MM.1S (cell line): ENCODE results near the gene ANXA6.

ENCODE experiments used
- DNase-seq: peaks from one replicate; pipeline ENCODE4 v3.0.0-alpha.2; 2015
- H2AFZ ChIP-seq: fragments of 300-600 bp; sonication (generic); 2 replicates; pipeline ENCODE4 v1.6.0; 2016; ENCODE audit warnings: antibody characterized with exemption, low read length
- H3F3A ChIP-seq: fragments of 300-600 bp; sonication (generic); 2 replicates; pipeline ENCODE4 v1.6.1; 2016; ENCODE audit warnings: mild to moderate bottlenecking, antibody characterized with exemption, low read length, moderate library complexity, mixed read lengths; ENCODE audit not compliant: insufficient read depth
- H3K27ac ChIP-seq: fragments of 300-600 bp; sonication (generic); 2 replicates; pipeline ENCODE4 v1.5.1; 2016; ENCODE audit warnings: mild to moderate bottlenecking, low read length
- H3K27me3 ChIP-seq: fragments of 300-600 bp; sonication (generic); replicated peaks from 2 replicates; pipeline ENCODE4 v1.6.0; 2016; ENCODE audit warnings: low read length; ENCODE audit not compliant: insufficient read depth
- H3K36me3 ChIP-seq: fragments of 300-600 bp; sonication (generic); replicated peaks from 2 replicates; pipeline ENCODE4 v1.6.1; 2016; ENCODE audit warnings: mild to moderate bottlenecking, low read length, mixed read lengths; ENCODE audit not compliant: insufficient read depth
- H3K4me1 ChIP-seq: fragments of 300-600 bp; sonication (generic); 2 replicates; pipeline ENCODE4 v1.6.1; 2016; ENCODE audit warnings: low read length, mixed read lengths
- H3K4me2 ChIP-seq: fragments of 300-600 bp; sonication (generic); 2 replicates; pipeline ENCODE4 v1.6.0; 2016; ENCODE audit warnings: low read depth, low read length
- H3K4me3 ChIP-seq: fragments of 300-600 bp; sonication (generic); 2 replicates; pipeline ENCODE4 v1.5.1; 2016; ENCODE audit warnings: low read length, mixed read lengths
- H3K79me2 ChIP-seq: fragments of 300-600 bp; sonication (generic); 2 replicates; pipeline ENCODE4 v1.6.1; 2016; ENCODE audit warnings: mixed run types, low read length, mixed read lengths
- H3K9ac ChIP-seq: fragments of 300-600 bp; sonication (generic); 2 replicates; pipeline ENCODE4 v1.6.1; 2016; ENCODE audit warnings: low read length, mixed read lengths
- H3K9me2 ChIP-seq: fragments of 300-600 bp; sonication (generic); replicated peaks from 2 replicates; pipeline ENCODE4 v1.6.1; 2016; ENCODE audit warnings: mild to moderate bottlenecking, low read length, mixed read lengths; ENCODE audit not compliant: insufficient read depth
- H3K9me3 ChIP-seq: fragments of 300-600 bp; sonication (generic); replicated peaks from 2 replicates; pipeline ENCODE4 v1.6.1; 2016; ENCODE audit warnings: mild to moderate bottlenecking, low read length, mixed read lengths; ENCODE audit not compliant: insufficient read depth
- H4K20me1 ChIP-seq: fragments of 300-600 bp; sonication (generic); 2 replicates; pipeline ENCODE4 v1.6.1; 2016; ENCODE audit warnings: mild to moderate bottlenecking, low read length, moderate library complexity, mixed read lengths; ENCODE audit not compliant: insufficient read depth
- EZH2 ChIP-seq: fragments of 300-600 bp; sonication (generic); optimal IDR thresholded peaks from 2 replicates; pipeline ENCODE3; 2017; ENCODE audit warnings: low read depth, mild to moderate bottlenecking, antibody characterized with exemption, low read length, mixed read lengths
- EZH2phosphoT487 ChIP-seq: fragments of 300-600 bp; sonication (generic); IDR thresholded peaks from 2 replicates; pipeline ENCODE4 v1.6.1; 2018; ENCODE audit warnings: antibody characterized with exemption, low read length
- TF ChIP-seq, protein P1 (sequence below): fragments of 300-600 bp; sonication (generic); IDR thresholded peaks from 2 replicates; pipeline ENCODE4 v1.5.1; 2016; ENCODE audit warnings: antibody characterized with exemption, low read length, mixed read lengths

The ANXA6 gene

DNA sequence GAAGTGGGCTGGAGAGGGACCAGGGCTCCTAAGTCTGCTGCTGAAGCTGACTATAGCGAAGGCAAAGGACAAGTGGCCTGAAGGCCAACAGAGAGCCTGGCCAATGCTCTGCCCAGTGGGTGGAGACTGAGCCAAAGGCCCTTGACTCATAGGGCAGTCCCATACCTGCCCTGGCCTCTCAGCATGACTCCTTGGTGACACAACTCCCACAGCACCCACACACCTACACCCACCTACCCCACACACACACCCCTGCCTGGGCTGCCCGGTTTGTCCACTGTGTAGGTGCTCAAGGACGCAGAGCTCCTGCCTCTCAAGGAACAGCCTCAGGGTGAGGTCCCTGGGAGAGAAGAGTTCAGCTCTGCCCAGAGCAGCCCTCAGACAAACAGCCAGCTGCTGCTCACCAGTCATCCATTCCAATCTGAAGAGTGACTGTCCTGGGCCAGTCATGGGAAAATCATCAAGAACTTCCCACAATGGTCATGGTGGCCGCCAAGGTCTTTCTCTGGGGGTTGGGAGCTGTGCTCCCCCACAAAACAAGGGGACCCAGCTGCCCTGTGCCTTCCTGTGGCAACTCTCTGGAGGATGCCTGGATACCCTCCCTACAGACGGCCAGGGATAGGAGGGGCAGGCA lies 81.8 kb downstream of the ANXA6 start:
- 0 out of 2 replicates have a peak, but pooled peaks cover 12% of the 10 kb centered on the region for H4K20me1 ChIP-seq
- no peak overlapping the region for H2AFZ ChIP-seq
- peaks cover 7% of the 10 kb centered on the region for H3K4me1 ChIP-seq
- peaks cover 8% of the 10 kb centered on the region for H3F3A ChIP-seq
- no peak overlapping the region for H3K9ac ChIP-seq
- DNase-seq: no peak
- no peaks in the 10 kb centered on the region for H3K36me3 ChIP-seq
- no peak overlapping the region for H3K4me2 ChIP-seq
- H3K9me3 ChIP-seq: no peaks in the 10 kb centered on the region
- no peak overlapping the region for H3K27ac ChIP-seq
- no peaks in the 10 kb centered on the region for H3K9me2 ChIP-seq
- H3K4me3 ChIP-seq: no peak overlapping the region
- peaks cover 100% of the 10 kb centered on the region for H3K79me2 ChIP-seq
- TF ChIP-seq EZH2phosphoT487: no peak
- no peaks in the 10 kb centered on the region for H3K27me3 ChIP-seq

DNA sequence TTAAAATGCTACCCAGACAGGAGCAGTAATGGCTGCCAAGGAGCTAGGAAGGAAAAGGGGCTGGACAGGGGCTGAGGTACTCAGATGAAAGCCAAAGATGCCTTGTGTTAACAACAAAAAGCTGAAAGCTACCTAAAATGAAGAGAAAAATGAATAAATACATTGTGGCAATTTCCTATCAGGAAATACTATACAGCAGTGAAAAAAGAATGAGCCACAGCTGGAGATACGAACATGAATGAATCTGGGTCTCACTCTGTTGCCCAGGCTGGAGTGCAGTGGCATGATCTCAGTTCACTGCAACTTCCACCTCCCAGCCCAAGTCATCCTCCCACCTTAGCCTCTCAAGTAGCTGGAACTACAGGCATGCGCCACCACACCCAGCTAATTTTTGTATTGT lies 83.0 kb downstream of the ANXA6 start:
- Histone ChIP-seq H3K36me3 (no peaks in the 10 kb centered on the region), H3K9ac (no peak overlapping the region), H3K27me3 (no peaks in the 10 kb centered on the region), H3K27ac (no peak overlapping the region), H3K79me2 (peaks cover 100% of the 10 kb centered on the region), H3K4me3 (no peak overlapping the region), H3K9me2 (no peaks in the 10 kb centered on the region), H2AFZ (no peak overlapping the region), H3K4me2 (no peak overlapping the region), H3K9me3 (no peaks in the 10 kb centered on the region), H3F3A (no peaks in the 10 kb centered on the region), H4K20me1 (peaks cover 16% of the 10 kb centered on the region; the same call in 1 of the 2 replicates), H3K4me1 (peaks cover under 1% of the 10 kb centered on the region)
- no peak for DNase-seq
- no peak for TF ChIP-seq EZH2
- TF ChIP-seq, protein P1, sequence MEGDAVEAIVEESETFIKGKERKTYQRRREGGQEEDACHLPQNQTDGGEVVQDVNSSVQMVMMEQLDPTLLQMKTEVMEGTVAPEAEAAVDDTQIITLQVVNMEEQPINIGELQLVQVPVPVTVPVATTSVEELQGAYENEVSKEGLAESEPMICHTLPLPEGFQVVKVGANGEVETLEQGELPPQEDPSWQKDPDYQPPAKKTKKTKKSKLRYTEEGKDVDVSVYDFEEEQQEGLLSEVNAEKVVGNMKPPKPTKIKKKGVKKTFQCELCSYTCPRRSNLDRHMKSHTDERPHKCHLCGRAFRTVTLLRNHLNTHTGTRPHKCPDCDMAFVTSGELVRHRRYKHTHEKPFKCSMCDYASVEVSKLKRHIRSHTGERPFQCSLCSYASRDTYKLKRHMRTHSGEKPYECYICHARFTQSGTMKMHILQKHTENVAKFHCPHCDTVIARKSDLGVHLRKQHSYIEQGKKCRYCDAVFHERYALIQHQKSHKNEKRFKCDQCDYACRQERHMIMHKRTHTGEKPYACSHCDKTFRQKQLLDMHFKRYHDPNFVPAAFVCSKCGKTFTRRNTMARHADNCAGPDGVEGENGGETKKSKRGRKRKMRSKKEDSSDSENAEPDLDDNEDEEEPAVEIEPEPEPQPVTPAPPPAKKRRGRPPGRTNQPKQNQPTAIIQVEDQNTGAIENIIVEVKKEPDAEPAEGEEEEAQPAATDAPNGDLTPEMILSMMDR: no peak
- TF ChIP-seq EZH2phosphoT487: no peak

DNA sequence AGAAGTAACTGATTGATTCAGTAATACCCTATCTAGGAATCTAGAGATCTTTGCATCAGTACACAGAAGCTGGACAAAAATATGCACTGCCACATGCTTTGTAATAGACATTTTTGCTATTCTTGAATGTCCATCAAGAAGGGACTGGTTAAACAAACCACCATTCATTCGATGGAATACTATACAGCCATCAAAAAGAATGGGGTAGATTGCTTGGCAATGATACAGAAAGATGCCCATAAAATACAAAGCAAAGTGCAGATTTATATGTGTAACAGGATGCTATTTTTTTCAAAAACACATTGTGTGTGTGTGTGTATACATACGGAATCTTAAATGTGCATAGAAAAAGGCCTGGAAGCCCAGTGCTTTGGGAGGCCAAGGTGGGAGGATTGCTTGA lies 84.3 kb downstream of the ANXA6 start:
- Histone ChIP-seq H3K4me3 (no peak overlapping the region), H3F3A (no peaks in the 10 kb centered on the region), H3K27me3 (no peaks in the 10 kb centered on the region), H2AFZ (no peak overlapping the region), H3K36me3 (no peaks in the 10 kb centered on the region; the same call in 1 of the 2 replicates), H3K9ac (no peak overlapping the region), H4K20me1 (peaks cover 16% of the 10 kb centered on the region; the same call in 1 of the 2 replicates), H3K79me2 (peaks cover 100% of the 10 kb centered on the region), H3K4me2 (no peak overlapping the region), H3K9me2 (no peaks in the 10 kb centered on the region), H3K9me3 (no peaks in the 10 kb centered on the region), H3K27ac (no peak overlapping the region), H3K4me1 (no peaks in the 10 kb centered on the region)
- TF ChIP-seq EZH2 (no peak), EZH2phosphoT487 (no peak)
- TF ChIP-seq, protein P1: no peak
- DNase-seq: no peak

DNA sequence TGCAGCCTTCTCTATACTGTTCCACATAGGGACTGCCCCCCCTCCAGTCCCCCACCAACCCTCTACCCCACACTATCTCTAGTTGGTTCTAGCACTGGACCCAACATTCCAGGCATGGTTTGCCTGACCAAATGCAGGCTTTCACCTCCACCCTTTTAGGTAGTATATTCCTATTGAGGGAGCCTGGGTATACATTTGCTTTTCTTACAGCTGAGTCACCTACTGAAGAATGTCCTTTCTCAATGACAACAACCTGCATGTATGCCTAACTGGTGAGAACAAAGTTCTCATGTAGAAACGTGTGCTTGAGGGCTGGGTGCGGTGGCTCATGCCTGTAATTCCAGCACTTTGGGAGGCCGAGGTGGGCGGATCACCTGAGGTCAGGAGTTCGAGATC lies 85.0 kb downstream of the ANXA6 start:
- H3F3A ChIP-seq: no peaks in the 10 kb centered on the region
- H3K9me3 ChIP-seq: no peaks in the 10 kb centered on the region
- DNase-seq: no peak
- H3K4me1 ChIP-seq: no peaks in the 10 kb centered on the region
- no peaks in the 10 kb centered on the region for H3K9me2 ChIP-seq
- H3K27ac ChIP-seq: no peak overlapping the region
- H3K9ac ChIP-seq: no peak overlapping the region
- no peak overlapping the region for H3K4me2 ChIP-seq
- no peaks in the 10 kb centered on the region for H3K27me3 ChIP-seq
- peaks cover 16% of the 10 kb centered on the region; the same call in 1 of the 2 replicates for H4K20me1 ChIP-seq
- H3K4me3 ChIP-seq: no peak overlapping the region
- H3K79me2 ChIP-seq: peaks cover 100% of the 10 kb centered on the region
- TF ChIP-seq, protein P1: no peak
- no peak for TF ChIP-seq EZH2
- no peak for TF ChIP-seq EZH2phosphoT487
- no peak overlapping the region for H2AFZ ChIP-seq
- H3K36me3 ChIP-seq: no peaks in the 10 kb centered on the region; the same call in 1 of the 2 replicates
